ENCODE results near the gene TEPSIN.

Gene TEPSIN

DNA sequence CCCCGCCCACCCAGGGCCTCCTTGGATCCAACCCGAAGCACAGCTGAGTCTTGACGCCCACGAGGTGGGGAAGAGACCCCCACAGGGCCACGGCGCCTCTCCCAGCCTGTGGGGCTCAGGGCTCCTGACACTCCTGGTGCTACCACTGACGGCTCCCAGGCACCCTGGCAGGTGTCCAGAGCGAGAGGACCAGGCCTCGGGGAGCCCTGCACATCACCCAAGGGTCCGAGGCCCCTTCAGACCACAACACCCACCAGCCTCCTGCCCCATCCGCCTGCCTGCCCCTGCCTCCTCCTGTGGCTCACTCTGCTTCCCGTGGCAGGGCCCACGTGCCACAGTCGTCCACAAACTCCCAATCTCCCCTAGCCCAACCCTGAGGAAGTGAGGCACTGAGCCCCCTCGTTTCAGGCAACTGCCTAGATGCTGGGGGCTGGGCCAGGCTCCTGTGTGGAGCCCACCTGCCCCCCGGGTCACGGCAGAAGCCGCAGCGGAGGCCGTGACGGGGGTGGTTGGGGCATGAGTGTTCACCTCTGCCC lies 44.6 kb downstream of the TEPSIN start:
- no peak for DNase-seq

DNA sequence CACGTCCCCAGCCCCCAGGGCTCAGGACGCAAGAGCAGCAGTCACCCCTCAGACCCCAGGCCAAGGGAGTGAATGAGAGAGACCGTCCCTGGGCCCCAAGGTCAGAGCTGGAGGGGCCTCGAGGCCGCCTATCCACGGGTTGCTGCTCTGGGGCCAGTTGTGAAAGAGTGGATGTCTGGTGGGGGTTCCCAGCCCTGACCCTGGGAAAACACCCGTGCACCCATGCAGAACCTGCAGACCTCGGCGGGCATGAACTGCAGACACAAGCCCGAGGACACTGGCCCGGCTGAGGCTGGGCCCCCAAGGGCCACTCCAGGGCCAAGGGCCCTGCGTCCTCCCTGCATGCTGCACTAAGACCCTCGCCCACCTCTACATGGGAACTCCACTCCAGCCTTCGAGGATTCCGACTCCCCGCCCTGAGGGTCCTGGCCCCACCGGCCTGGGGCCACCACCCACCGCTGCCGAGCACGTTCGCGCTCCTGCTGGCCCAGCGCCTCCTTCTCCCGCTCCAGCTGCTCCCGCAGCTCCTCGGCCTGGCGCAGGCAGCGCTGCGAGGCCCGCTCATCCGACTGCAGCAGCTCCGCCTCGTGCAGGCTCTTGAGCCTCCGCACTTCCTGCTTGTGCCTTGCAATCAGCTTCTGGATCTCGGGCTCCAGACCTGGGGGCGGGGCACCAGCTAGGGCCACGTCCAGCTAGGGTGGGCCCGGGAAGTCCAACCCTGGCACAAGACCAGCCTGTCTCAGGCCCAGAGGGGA lies 45.2 kb downstream of the TEPSIN start:
- DNase-seq = no peak

DNA sequence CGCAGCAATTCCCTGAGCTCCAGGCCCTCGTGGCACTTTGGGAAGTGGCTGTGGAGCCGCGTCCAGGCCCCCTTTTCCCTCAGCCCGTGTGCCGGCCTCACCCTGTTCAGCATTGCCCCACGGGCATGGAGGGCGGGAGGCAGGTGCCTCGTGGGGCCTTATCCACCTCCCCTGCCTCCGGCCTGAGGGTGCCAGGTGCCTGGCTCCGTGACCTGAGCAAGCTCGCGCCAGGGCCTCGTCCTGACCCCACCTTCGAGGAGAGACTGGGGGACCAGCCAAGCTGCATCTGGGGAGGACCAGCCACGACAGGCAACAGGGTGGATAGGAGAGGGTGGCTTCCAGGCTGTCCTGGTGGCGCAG lies 45.8 kb downstream of the TEPSIN start:
- DNase-seq = no peak

- no peak for DNase-seq
Measured at GRCh38 chr17:81192386-81193050, 46.3 kb downstream of the TEPSIN start.

DNA sequence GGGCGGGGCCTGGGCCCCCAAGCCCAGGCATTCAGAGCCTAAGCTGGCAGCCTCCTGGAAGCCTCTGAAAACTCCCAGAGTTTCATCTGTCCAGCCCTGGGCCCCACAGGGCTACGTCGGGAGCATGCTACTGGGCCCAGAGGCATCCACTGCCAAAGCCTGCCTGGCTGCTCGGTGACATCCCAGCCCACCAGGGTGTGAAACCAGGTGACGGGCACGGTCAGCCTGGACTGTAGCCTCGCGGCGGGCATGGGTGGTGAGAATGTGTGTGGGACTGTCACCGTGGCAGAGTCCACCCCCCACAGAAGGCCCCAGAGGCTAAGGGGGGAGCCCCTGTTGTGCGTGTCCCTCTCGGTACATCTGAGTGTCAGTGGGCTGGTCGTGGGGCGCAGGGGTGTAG lies 47.2 kb downstream of the TEPSIN start:
- DNase-seq = no peak

- DNase-seq = no peak
Measured at GRCh38 chr17:81191116-81191515, 47.7 kb downstream of the TEPSIN start.

- DNase-seq = no peak
Measured at GRCh38 chr17:81190591-81190990, 48.3 kb downstream of the TEPSIN start.

DNA sequence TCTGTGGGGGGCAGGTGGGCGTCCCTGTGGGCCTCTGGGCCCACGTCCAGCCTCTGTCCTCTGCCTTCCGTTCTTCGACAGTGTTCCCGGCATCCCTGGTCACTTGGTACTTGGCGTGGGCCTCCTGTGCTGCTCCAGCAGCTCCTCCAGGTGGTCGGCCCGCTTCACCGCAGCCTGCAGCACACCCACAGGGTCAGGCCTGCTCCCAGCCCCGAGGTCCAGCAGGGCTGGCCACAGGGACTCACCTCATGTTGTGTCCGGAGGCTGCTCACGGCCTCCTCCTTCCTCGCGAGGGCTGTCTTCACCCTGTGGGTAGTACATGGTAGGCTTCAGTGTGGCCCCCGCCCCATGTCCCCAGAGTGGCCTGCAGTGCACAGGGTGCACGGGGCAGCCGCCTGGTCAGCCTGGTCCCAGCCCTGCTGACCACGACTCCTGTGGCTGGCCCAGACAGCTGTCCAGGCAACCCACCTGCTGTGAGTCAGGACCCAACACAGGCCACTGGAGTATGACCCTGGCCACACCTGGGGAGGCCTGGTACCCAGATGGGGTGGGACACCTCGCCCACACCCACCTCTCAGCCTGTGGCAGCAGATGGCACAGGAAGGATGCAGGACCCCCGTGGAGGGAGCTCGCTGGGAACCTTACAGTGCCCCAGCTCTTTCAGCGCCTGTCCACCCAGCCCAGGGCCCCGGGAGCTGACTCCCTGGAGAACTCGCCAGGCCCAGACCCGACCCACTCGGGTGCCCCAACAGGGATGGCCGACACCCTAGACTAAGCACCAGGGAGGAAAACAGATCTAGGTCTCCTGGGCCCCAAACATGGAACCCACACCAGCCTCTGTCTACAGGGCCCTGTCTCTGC lies 49.0 kb downstream of the TEPSIN start:
- no peak for DNase-seq

DNA sequence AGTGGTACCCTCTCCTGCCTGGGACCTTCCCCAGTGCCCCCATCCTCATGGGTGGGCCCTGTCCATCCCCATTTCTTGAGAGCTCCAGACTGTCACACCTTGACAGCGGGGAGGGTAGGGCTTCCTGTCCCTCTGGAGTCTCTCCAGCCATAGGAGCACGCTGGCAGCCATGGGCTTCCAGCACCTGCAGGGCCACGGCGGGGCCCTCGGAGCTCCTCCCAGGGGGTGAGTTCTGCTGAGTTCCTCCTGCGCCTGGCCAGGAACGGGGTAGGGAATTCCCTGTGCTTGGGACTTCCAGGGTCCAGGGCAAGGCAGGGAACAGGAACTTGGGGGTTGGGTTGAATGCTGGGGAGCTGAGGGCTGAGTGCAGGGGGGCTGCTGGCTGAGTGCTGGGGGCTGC lies 49.8 kb downstream of the TEPSIN start:
- DNase-seq = no peak

DNA sequence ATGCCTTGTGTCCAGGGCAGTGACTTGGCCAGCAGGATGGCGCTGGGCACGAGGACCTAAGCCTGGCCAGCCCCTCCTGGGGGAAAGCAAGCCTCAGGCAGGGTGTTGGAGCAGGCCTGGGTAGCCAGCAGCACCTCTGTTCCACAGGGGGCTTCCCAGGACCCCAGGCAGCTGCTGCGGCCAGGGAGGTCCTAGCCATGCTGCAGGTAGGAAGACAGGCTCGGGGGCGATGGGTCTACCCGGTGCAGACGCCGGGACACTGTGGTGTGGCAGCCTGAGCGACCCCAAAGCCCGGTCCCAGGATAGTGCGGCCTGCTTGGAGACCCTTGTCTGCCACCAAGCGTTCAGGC lies 50.4 kb downstream of the TEPSIN start:
- no peak for DNase-seq

- no peak for DNase-seq
Measured at GRCh38 chr17:81187586-81188490, 51.0 kb downstream of the TEPSIN start.

DNA sequence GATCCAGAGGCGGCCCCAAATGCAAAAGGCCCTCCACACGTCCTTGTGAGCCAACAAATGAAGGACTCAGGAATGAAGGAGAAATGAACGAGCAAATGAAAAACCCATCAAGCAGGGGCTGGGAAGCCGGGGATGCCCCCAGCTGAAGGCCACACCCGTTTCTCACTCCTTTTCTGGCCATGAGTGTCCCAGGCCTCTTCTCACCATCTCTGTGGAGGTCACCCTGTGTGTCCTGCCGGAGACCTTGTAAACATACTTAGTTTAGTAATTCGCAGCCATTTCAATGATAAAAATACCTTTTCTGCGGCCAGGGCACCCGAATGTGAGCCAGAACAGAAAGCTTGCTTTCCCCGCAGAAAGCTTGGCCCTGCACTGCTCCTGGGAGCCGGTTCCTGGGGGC lies 51.7 kb downstream of the TEPSIN start:
- DNase-seq = no peak

GRCh38 chr17:81186203-81186602 lies 52.7 kb downstream of the TEPSIN start:
- DNase-seq = no peak

DNA sequence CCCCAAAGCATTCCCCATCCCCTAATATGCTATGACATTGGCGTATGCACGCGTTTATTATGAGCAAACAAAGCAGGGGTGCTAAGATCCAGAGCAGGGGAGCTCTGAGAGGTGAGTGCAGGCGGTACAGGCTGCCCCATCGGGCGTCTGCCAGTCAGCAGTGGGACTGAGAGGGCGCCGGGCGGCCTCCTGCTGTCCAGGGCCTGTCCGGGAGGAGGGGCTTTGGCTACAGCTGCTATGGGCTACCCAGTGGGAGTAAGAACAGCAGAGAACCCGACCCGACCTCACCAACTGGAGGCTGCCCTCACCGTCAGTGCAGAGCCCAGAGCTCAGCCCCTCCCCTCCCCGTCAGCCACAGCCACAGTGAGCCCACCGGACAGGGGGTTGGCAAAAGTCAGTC lies 54.3 kb downstream of the TEPSIN start:
- no peak for DNase-seq

DNA sequence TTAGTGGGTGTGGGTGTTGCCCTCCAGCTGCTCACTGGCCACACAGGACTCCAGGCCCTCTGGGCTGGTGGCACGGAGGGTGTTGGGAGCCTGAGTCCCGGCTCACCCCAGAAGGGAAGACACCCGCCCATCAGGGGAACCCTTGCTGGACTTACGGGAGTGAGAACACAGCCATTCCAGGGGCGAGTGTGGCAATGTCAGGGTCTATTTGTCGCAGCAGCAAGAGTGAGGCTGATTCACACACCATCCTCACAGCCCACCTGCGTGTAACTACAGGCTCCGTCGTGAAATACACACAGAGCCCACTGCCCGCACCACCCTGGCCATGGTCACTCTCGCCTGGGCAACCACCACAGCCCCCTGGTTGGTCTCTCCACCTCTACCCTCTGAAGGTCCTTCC lies 55.0 kb downstream of the TEPSIN start:
- DNase-seq = no peak

DNA sequence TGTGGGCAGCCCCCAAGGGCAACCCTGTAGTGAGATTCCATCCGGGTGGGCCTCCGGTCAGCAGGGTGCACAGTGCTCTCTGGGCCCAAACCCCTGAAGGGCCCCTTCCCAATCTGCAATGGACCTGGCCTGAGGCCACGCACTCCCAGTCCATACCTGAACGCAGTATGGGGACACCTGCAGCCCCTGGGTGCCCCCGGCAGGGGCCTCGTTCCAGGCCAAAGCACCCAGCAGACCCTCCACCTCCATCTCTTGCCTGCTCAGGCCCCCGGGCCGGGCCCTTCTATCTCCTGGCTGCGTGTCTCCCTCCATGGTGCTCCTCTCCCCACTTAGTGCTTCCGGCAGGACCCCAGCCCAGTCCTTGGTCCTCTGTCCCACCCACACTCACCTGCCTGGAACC lies 55.5 kb downstream of the TEPSIN start:
- no peak for DNase-seq

GRCh38 chr17:81182596-81182995 lies 56.3 kb downstream of the TEPSIN start:
- no peak for DNase-seq

GRCh38 chr17:81181811-81182185 lies 57.1 kb downstream of the TEPSIN start:
- no peak for DNase-seq

DNA sequence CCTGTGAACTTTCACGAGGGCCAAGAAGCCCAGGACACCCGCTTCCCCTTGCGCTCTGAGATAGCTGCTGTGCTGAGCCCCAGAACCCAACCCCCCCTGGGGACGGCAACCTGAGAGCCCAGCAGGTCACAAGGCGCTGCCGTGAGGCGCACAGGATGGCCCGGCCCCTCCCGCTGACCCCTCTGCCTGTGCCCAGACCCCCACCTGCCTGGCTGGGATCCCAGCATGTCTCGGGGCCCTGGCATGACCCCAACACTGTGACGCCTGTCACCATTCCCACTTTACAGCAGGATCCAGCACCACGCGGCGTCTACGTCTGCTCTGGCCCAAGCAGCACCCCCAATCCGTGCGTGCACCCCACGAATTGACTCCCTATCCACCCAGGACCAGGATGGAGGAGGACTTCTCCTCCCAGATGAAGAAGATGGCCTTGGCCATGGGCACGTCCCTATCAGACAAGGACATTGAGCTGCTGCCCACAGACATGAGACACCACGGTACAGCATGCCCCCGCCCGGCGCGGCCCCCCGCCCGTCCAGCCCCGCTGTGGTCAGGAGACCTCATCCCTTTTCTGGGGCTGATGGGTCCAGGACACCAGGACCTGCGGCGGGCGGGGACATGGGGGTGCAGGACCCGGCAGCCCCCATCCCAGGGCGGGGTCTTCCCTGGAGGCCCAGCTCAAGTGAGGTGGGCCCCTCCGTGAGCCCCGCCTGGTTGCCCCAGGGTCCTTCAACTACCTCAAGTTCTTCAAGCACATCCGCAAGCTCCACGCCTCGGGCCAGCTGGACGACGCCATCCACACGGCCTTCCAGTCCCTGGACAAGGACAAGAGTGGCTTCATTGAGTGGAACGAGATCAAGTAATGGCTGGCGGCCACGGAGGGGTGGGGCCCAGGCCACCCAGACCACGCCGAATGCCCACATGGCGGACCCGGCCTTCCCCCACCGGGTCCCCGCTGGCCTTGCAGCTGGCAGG lies 57.7 kb downstream of the TEPSIN start:
- no peak for DNase-seq

DNA sequence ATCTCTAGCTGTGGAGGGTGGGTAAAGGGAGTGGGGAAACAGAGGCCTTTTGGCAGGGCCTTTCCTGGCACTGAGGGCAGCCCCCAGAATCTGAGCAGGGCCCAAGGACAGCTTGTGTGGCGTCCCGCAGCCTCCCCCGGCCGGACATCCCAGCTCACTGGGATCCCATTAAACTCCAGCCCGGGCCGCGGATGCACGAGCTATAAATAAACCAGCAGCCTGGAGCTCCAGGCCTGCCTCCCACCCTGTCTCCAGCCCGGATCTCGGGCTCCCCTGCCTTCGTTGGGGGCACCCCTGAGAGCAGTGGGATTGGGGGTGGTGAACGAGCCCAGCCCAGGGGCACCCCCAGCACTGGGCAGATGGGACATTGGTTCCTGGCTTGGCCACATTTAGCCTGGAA lies 59.0 kb downstream of the TEPSIN start:
- DNase-seq = no peak

DNA sequence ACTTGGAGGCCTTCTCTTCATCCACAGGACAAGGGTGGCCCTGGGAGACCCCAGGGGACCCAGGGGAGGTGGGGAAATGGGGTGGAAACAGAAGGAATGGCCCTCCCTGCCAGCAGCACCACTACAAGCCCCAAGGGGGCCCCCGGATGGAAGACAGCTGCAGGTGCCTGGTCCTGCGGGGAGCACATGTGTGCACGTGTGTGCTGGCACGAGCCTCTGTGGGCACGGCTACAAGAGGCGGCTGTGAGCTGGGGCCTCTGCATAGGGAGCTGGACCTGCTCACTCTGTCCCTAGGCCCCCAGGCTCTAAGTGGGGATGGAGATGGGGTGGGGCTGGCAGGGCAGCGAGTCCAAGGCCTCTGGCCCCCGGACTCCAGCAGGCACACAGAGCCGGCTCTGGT lies 59.6 kb downstream of the TEPSIN start:
- no peak for DNase-seq

Measured in COR-L47 (cell line).